HG03457 (cell line): Measurements from ENCODE around the gene PTPN1.

ENCODE experiments used
- ATAC-seq: cut with Tn5 transposase; IDR thresholded peaks from one replicate; pipeline ENCODE4 v1.9.1; 2021; ENCODE audit warnings: moderate number of reproducible peaks; ENCODE audit not compliant: unreplicated experiment

PTPN1 gene

GRCh38 chr20:50510706-50511542, 741 bp downstream of the PTPN1 start:
- ATAC-seq = no peak

DNA sequence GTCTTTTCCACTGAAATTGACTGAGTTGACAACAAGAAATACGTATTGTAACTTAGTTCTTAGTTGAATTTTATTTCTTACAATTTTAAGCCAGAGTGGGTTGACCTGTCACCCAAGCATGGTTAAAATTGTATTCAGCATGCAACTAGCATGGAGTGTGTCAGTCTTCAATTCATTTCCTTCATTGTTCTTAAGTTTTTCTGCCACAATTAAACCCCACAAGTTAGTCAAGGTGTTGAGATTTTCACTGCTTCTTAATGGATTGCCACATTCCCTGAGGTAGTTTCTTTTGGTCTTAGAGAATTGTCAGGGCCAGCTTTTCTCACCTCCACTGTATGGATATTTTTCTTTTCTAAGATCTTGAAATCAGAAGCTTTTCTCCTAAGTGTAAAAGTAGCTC, 2.1 kb downstream of the PTPN1 start:
- no peak for ATAC-seq

DNA sequence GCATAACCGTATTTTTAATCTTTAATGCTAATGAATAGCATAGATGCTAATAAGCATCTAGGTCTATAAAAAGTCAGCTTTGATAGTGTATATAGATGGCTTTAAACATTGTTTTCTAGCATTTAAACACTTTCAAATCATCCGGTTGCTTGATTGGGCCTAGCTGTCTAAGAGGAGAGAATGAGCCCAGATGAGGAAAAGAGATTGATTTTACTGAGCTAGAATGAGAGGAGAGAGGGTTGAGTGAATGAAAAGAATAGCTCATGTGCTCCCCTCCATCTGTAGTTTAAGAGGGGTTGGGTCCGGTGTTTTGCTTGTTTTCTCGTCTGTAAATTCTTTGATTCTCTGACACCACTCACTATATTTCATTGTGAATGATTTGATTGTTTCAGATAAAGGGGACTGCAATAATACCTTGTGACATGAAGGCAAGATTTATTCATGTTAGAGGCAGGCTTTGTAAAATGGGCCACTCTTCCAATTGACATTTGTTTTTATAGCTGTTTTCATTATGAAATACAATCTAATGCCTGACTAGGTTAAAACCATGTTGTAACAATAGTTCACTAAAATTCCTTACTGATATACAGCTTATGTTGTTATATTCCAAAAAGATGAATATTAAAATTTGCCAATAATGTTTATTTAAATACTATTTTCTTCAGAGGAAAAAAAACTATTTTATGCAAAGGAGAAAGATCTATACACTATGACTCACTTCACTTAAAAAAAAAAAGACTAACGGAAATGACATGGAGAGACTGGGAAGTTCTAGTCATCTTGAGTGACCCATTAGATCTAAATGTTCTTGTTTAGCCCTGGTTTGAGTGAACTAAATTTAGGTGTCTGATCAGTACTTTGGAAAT, 3.2 kb downstream of the PTPN1 start:
- ATAC-seq = no peak

DNA sequence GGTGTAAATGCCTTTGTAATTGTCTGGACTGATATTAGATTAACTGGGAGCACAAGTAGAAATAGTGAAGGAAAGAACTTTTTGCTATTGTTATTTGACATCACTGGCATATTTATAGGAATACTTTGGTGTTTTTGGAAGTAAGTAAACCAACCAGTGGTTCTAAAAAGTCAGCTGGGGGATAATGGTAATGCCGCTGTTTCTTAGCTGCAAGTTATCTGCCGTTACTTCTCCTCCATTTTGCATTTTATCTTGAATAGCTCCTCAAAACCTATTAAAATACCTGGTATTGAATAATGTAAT, 3.8 kb downstream of the PTPN1 start:
- no peak for ATAC-seq

DNA sequence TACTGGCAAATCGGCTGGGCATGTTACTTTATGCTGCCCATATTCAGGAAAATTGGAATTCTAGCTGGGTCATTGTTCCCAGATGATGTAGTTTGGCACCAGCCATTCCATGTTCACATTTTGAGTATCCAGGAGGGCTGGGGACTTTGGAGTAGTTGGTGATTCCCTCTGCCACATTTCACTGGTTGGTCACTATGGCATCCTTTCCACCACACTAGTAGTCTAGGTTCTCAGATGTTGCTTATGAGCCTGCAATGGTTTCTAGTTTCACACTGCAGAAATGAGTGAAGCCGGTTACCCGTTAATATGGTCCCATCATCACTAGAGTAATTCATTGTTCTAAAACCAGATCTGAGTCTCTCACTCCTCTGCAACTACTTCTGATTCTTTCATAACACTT, 4.6 kb downstream of the PTPN1 start:
- no peak for ATAC-seq

DNA sequence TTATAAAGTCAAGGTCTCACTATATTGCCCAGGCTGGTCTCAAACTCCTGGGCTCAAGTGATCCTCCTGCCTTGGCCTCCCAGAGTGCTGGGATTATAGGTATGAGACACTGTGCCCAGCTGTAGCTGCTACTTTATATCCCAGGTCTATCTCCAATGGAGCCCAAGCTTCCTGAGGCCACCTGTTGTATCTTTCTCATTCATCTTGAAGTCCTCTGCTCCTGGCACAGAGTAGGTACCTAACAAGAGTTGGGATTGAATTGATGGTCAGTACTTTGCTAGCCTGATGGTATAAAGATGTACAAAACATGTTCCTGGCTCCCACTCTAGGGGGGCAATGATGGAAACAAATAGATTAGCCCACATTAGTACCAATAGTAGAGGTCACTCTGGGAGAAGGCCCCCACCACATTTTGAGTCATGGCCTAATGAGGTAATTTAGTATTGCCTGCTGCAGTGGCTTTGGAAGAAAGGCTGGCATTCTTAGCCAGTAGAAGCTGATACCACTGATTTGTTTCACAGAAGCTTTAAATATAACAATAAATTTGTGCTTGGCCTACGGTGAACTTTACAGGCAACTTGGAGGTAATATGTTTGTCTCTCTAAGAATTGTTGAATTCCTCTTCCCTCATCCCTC, 5.4 kb downstream of the PTPN1 start:
- no peak for ATAC-seq

DNA sequence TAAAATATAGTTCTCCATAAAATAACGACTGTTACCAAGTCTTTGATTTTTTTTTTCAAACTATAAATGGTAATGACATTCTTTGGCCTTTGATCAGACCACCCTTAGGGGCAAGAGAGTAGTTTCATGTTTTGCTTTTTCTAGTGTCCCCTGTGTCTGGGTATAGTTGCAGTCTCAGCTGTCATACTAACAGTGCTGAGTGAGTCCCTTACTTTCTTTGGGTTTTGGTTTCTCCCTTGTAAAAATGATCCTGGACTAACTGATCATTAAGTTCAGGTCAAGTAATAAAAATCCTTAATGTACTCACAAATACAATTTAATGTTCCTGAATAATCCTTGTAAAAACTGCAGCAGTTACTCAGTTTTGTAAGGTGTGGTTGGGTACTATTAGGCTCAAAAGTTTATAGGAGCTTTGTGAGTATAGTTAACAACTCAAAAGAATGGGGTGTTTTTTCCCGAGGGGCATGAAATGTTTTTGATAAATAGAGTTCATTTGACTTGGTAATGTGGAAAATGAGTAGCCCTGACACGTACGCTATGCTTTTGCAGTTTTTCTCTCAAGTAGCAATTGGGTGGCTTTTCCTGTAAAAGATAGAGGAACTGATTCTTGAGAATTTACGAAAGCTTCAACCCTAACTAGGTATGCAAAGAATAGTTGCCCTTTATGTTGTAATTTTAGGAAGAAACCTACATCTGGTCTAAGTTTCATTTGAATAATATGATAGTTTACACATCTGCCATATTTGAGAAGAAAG, 6.2 kb downstream of the PTPN1 start:
- ATAC-seq = peak; percentile 33

- no peak for ATAC-seq
These were observed 7.0 kb downstream of the PTPN1 start for GRCh38 chr20:50516935-50517816.

- ATAC-seq = no peak
These were observed 7.6 kb downstream of the PTPN1 start for GRCh38 chr20:50517817-50518154.

DNA sequence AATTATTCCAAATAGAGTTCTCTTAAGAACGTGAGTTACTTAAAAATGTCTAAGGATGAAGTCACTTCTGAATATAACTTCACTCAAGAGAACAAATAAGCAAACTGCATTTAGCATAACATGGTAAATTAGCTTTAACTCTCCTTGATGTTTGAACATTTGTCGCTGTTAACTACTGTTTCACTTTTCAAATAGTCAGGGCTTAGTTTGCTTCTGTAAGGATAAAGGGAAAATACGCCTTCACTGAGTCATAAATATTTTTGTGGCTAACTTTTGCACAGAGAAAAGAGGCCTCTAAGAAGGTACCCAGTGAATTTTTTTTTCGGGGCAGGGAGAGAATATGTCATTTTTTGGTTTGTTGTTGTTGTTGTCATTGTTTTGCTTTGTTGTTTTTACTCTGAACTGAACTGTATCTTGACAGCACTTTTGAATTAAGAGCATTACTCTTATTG, 8.1 kb downstream of the PTPN1 start:
- no peak for ATAC-seq

DNA sequence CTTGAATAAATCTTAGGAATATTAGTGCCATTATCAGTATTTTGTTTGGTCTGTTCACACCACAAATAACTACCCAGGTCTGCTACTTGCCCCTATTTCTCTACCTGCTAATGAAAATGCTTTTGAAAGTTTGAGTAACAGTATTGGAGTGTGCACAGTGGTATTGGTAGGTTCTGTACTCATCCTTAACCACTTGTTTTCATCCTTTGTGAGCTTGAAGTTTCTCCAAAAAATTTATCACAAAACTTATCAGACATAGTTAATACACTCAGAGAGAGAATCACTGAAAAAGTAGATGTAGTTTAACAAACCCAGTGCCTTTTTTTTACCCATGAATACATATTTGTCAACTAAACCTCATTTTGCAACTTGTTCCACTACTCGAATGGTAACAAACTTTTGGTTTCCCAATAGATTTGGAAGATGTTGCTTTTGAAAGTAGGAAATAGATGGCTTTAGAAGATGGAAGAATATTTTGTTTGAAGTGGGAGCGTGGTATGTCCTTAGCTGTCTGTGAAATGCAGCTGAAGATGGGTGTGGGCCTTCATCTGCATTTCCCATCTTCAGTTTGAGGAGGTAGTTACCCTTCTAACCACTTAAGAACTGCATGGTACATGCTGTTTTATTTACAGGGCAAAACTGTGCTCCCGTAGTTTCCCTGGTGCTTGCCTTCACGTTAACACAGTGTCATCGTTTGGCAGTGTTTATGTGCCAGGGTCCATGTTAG, 9.0 kb downstream of the PTPN1 start:
- ATAC-seq = no peak

- no peak for ATAC-seq
These were observed 10.2 kb downstream of the PTPN1 start for GRCh38 chr20:50520222-50520880.

DNA sequence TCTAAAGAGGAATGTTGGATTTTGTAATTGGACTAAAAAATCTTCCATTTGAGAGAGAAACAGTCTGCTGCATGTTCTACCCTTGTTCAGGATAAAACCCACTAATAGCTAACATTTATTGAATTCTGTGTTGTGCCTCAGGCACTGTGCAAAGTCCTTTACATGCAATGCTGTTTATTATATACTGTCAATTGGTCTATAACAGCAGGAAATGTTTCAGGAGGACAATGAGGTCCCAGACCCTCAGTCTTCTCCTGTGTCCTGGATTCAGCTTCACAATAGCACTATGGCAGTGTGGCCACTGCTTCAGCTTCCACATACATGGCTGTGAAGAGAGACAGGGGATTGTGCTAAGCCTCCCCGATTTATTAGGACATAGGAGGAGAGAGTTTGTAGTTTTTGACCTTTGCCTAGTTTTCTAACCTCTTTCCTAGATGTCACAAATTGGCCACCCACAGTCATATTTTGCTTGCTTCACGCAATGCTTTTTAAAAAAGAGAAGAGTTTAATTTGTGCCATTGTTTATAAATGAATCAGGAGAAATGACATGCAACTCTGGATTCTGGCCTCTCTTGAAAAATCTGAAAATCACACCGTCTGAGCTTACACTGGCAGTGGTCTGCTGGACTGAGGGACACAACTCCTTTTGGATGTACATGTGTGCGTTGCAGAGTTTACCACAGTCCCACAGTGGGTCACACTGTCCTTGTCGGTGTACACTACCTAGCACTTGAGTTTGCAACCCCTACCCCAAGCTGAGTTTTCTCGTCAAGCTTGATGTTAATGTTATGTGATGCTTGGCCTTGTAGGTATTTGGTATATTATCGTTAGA, 11.3 kb downstream of the PTPN1 start:
- no peak for ATAC-seq

DNA sequence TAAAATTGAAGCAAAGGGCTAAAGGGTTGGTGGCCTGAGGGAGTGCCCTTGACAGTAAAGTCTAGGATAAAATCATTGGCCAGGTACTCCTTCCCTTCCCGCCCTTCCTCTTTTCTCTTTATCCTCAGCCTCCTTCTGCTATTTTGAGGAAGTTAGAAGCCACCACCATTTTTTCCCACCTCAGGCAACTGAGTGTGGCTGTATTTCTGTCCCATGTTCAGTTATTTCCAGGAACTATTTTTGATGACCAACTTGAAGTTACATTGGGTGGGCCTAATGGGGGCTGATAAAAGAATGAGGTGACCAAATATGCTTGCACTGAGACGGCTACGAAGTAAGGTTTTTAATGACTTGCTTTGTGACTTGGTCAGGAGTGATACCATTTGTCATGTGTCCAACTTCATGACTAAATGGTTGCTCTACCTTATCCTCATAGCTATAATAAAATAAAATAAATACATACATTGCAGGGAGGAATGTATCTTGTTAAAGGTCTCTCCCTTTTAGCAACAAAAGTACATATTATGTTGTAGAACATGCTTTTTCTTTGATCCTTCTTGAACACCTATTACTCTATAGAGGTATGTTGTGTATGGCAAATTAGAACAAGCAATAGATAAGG, 12.0 kb downstream of the PTPN1 start:
- ATAC-seq = no peak

DNA sequence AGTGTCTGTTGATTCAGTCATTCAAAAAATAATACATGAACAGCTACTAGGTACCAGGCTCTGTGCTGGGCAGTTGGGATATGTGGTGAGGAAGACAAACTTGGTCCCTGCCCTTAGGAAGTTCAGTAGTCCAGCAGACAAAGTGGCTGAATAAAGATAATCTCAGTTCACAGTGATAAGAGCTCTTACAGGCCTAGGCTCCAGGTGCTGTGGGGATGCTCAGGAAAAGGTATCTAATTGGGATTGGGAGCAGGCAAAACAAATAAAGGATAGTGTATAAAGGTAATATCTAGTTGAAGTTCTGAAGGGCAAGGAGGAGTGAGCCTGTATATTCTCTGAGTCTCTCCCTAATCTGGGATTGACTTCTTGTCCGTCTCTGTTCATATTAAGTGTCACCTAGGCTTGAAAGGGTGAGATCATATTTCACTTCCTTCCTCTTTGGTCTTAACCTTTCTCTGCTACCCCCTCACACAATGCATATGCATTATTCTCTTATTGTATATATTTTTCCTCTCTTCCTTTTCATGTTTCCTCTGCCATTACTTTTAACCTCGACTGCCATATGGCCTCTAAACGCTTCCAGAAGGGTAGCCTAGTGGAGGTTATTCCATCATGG, 13.5 kb downstream of the PTPN1 start:
- no peak for ATAC-seq

DNA sequence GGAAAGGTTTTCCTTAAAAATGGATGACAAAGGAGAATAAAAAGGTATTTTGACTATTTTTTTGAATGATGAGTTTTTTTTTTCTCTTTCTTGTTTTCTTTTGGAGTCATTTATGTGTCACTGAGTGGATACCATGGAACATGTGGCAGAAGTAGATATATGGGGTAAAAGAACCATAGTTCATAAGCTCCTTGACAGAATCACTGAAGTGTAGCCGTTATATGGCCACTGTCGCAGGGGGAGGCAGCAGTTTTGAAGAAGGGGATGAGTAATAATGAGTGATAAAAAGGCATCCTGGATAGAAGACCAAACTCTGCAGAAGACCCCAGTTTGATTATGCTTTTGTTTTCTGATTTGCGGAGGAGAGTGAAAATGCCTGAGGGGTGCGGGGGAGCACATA, 15.5 kb downstream of the PTPN1 start:
- no peak for ATAC-seq

- ATAC-seq = no peak
These were observed 16.3 kb downstream of the PTPN1 start for GRCh38 chr20:50526403-50526989.
